H9 (cell line): Measurements from ENCODE around the gene AIFM1. TPM values are rescaled to one million over a fixed set of nuclear protein-coding genes. Genes with fewer than 3 reads are reported as not detected.

Source experiments
- DNase-seq: peaks from one replicate; pipeline ENCODE4 v3.0.0-alpha.2; 2017
- H2AFZ ChIP-seq: one replicate; pipeline ENCODE4 v1.6.1; 2013; ENCODE audit warnings: mild to moderate bottlenecking, low read length, control low read depth, moderate library complexity
- H2AK5ac ChIP-seq: 2 replicates; pipeline ENCODE4 v1.6.1; 2013; ENCODE audit warnings: low read length, control low read depth, mixed read lengths; ENCODE audit not compliant: insufficient read length
- H2BK120ac ChIP-seq: one replicate; pipeline ENCODE4 v1.6.1; 2013; ENCODE audit warnings: low read depth, mild to moderate bottlenecking, low read length, control low read depth, inconsistent platforms; ENCODE audit not compliant: poor library complexity, severe bottlenecking
- H2BK12ac ChIP-seq: 2 replicates; pipeline ENCODE4 v1.6.1; 2013; ENCODE audit warnings: low read length, control low read depth, mixed read lengths, low read depth; ENCODE audit not compliant: insufficient read length
- H2BK15ac ChIP-seq: 2 replicates; pipeline ENCODE4 v1.6.1; 2013; ENCODE audit warnings: low read depth, low read length, control low read depth
- H2BK20ac ChIP-seq: one replicate; pipeline ENCODE4 v1.6.1; 2013; ENCODE audit warnings: low read depth, mild to moderate bottlenecking, low read length, control low read depth, inconsistent platforms; ENCODE audit not compliant: poor library complexity, severe bottlenecking
- H2BK5ac ChIP-seq: 2 replicates; pipeline ENCODE4 v1.6.1; 2013; ENCODE audit warnings: low read length, control low read depth, mixed read lengths; ENCODE audit not compliant: insufficient read length
- H3K14ac ChIP-seq: 2 replicates; pipeline ENCODE4 v1.6.1; 2013; ENCODE audit warnings: low read length, control low read depth; ENCODE audit not compliant: insufficient read depth
- H3K18ac ChIP-seq: 2 replicates; pipeline ENCODE4 v1.6.1; 2013; ENCODE audit warnings: low read depth, mild to moderate bottlenecking, mixed read lengths, low read length, control low read depth; ENCODE audit not compliant: insufficient read length
- H3K23ac ChIP-seq: 2 replicates; pipeline ENCODE4 v1.6.1; 2013; ENCODE audit warnings: low read length, control low read depth, mixed read lengths, low read depth; ENCODE audit not compliant: insufficient read length
- H3K23me2 ChIP-seq: 2 replicates; pipeline ENCODE4 v1.6.1; 2013; ENCODE audit warnings: low read depth, mild to moderate bottlenecking, mixed read lengths, low read length, control low read depth; ENCODE audit not compliant: insufficient read length, poor library complexity, severe bottlenecking
- H3K27ac ChIP-seq: 2 replicates; pipeline ENCODE4 v1.5.1; 2013; ENCODE audit warnings: low read length, control low read depth, mixed read lengths, low read depth; ENCODE audit not compliant: insufficient read length
- H3K27me3 ChIP-seq: 2 replicates; pipeline ENCODE4 v1.6.1; 2013; ENCODE audit warnings: low read length, control low read depth, inconsistent platforms; ENCODE audit not compliant: insufficient read depth
- H3K4ac ChIP-seq: 2 replicates; pipeline ENCODE4 v1.6.1; 2013; ENCODE audit warnings: low read depth, mild to moderate bottlenecking, control low read depth, inconsistent platforms, low read length, moderate library complexity
- H3K4me1 ChIP-seq: 2 replicates; pipeline ENCODE4 v1.6.1; 2013; ENCODE audit warnings: low read length, control low read depth, inconsistent platforms; ENCODE audit not compliant: insufficient read depth
- H3K4me2 ChIP-seq: 2 replicates; pipeline ENCODE4 v1.6.1; 2013; ENCODE audit warnings: low read length, control low read depth, mixed read lengths; ENCODE audit not compliant: insufficient read length, insufficient read depth
- H3K56ac ChIP-seq: 2 replicates; pipeline ENCODE4 v1.6.1; 2013; ENCODE audit warnings: low read depth, mild to moderate bottlenecking, mixed read lengths, low read length, control low read depth; ENCODE audit not compliant: insufficient read length
- H3K79me1 ChIP-seq: 2 replicates; pipeline ENCODE4 v1.6.1; 2013; ENCODE audit warnings: low read depth, mild to moderate bottlenecking, moderate library complexity, low read length, control low read depth, inconsistent platforms; ENCODE audit not compliant: insufficient read depth, poor library complexity, severe bottlenecking
- H3K79me2 ChIP-seq: 2 replicates; pipeline ENCODE4 v1.6.1; 2013; ENCODE audit warnings: low read length, control low read depth, inconsistent platforms; ENCODE audit not compliant: insufficient read depth
- H3K9ac ChIP-seq: 2 replicates; pipeline ENCODE4 v1.6.1; 2013; ENCODE audit warnings: low read length, control low read depth, mixed read lengths; ENCODE audit not compliant: insufficient read length; ENCODE audit errors: extremely low read depth
- H3K9me3 ChIP-seq: one replicate; pipeline ENCODE4 v1.6.1; 2013; ENCODE audit warnings: low read depth, low read length, inconsistent platforms; ENCODE audit not compliant: control insufficient read depth
- H3T11ph ChIP-seq: one replicate; pipeline ENCODE4 v1.6.1; 2013; ENCODE audit warnings: mild to moderate bottlenecking, low read length, control low read depth, inconsistent platforms
- H4K20me1 ChIP-seq: one replicate; pipeline ENCODE4 v1.6.1; 2013; ENCODE audit not compliant: control insufficient read depth, insufficient read length, insufficient read depth
- H4K5ac ChIP-seq: 2 replicates; pipeline ENCODE4 v1.6.1; 2013; ENCODE audit warnings: low read depth, mild to moderate bottlenecking, mixed read lengths, low read length, control low read depth; ENCODE audit not compliant: insufficient read length
- H4K8ac ChIP-seq: replicated peaks from 2 replicates; pipeline ENCODE4 v1.6.1; 2013; ENCODE audit warnings: low read length, control low read depth, mixed read lengths, low read depth; ENCODE audit not compliant: insufficient read length
- H4K91ac ChIP-seq: 2 replicates; pipeline ENCODE4 v1.6.1; 2013; ENCODE audit warnings: low read depth, mild to moderate bottlenecking, moderate library complexity, mixed read lengths, low read length, control low read depth; ENCODE audit not compliant: insufficient read length
- H3K27ac Mint-ChIP-seq, 3 experiments: 2 replicates in 2 of 3; 3 replicates in 1 of 3; pipeline ENCODE4 v1.8.0; 2020 to 2021; ENCODE audit warnings: mixed read lengths in 3 of 3, mild to moderate bottlenecking in 1 of 3, moderate library complexity in 1 of 3
- H3K27me3 Mint-ChIP-seq: 2 replicates; pipeline ENCODE4 v1.8.0; 2021; ENCODE audit warnings: low read depth, mild to moderate bottlenecking, moderate library complexity, mixed read lengths
- H3K36me3 Mint-ChIP-seq, 3 experiments: 2 replicates in 2 of 3; 3 replicates in 1 of 3; pipeline ENCODE4 v1.8.0; 2020 to 2021; ENCODE audit warnings: low read depth in 3 of 3, mixed read lengths in 3 of 3; ENCODE audit not compliant: insufficient read depth in 1 of 3
- H3K4me1 Mint-ChIP-seq, 2 experiments: 2 replicates each; pipeline ENCODE4 v1.8.0; 2020; ENCODE audit warnings: mixed read lengths in 2 of 2
- H3K4me3 Mint-ChIP-seq, 2 experiments: 2 replicates in 1 of 2; 3 replicates in 1 of 2; pipeline ENCODE4 v1.8.0; 2020 to 2021; ENCODE audit warnings: mild to moderate bottlenecking in 2 of 2, mixed read lengths in 2 of 2, moderate library complexity in 1 of 2
- H3K9me3 Mint-ChIP-seq, 2 experiments: 2 replicates in 1 of 2; 3 replicates in 1 of 2; pipeline ENCODE4 v1.8.0; 2020; ENCODE audit warnings: mild to moderate bottlenecking in 2 of 2, mixed read lengths in 2 of 2, moderate library complexity in 1 of 2
- CTCF ChIP-seq: fragments of 200-600 bp; sonication (generic); conservative IDR thresholded peaks from 3 replicates; pipeline ENCODE4 v1.8.0; 2021; ENCODE audit warnings: antibody characterized with exemption, mild to moderate bottlenecking
- WGBS: extraction: QIAGEN DNeasy Blood & Tissue Kit; methylation state at CpG from one replicate; pipeline ENCODE4 v1.1.7; 2013; ENCODE audit warnings: missing lambda C conversion rate, low lambda C conversion rate, mixed read lengths; ENCODE audit not compliant: insufficient read length; ENCODE audit errors: extremely low coverage; 5-methylcytosine and 5-hydroxymethylcytosine counted together
- total RNA-seq: library from RNA; stranded (reverse); gene quantifications from 2 replicates; pipeline ENCODE4 v1.2.1, GENCODE V29; 2021

The AIFM1 gene
- total RNA-seq, 1 experiment from 2014 or later, result 43.7 TPM

GRCh38 chrX:130097507-130098209 lies 68.0 kb downstream of the AIFM1 start:
- Histone ChIP-seq H3K23ac (no peak overlapping the region), H4K5ac (no peak overlapping the region), H3K18ac (no peak overlapping the region), H3K23me2 (no peaks in the 10 kb centered on the region), H3K56ac (no peak overlapping the region), H3K4ac (no peak overlapping the region), H4K8ac (no peak overlapping the region), H2AFZ (no peak overlapping the region), H4K91ac (no peak overlapping the region), H2BK5ac (no peak overlapping the region), H3K9ac (no peak overlapping the region), H3K79me1 (no peaks in the 10 kb centered on the region), H2AK5ac (no peak overlapping the region), H2BK120ac (no peak overlapping the region), H4K20me1 (no peaks in the 10 kb centered on the region), H3K14ac (no peak overlapping the region), H3K4me2 (no peak overlapping the region), H3K27ac (no peak overlapping the region), H3K9me3 (peaks cover 14% of the 10 kb centered on the region), H2BK12ac (no peak overlapping the region), H3T11ph (no peak overlapping the region), H2BK20ac (no peak overlapping the region), H3K27me3 (no peaks in the 10 kb centered on the region), H3K4me1 (no peaks in the 10 kb centered on the region), H3K79me2 (no peaks in the 10 kb centered on the region), H2BK15ac (no peak overlapping the region; the same call in 1 of the 2 replicates)
- Mint-ChIP-seq H3K9me3 (peaks cover 0 to 76% of the 10 kb centered on the region in 2 experiments; a peak in 4 of 5 replicates), H3K36me3 (no peaks in the 10 kb centered on the region; a peak in 1 of 7 replicates), H3K27ac (no peak overlapping the region), H3K4me3 (no peak overlapping the region), H3K27me3 (no peaks in the 10 kb centered on the region; the same call in none of the 2 replicates), H3K4me1 (peaks cover 5 to 6% of the 10 kb centered on the region in 2 experiments)
- no CpG with 5 or more reads among the region's 14 CpGs for WGBS
- no peak for DNase-seq
- no peak for TF ChIP-seq CTCF
